Activated gamma-delta T cell treated with anti-CD3 and anti-CD28 coated beads, Interleukin-2, amount 50 U/mL, for 16 hours (primary cell): ENCODE results near the gene CITED1.

Experiments used
- DNase-seq: peaks from one replicate; pipeline ENCODE4 v3.0.0-alpha.2; 2020; ENCODE audit warnings: low read depth

Gene CITED1

DNA sequence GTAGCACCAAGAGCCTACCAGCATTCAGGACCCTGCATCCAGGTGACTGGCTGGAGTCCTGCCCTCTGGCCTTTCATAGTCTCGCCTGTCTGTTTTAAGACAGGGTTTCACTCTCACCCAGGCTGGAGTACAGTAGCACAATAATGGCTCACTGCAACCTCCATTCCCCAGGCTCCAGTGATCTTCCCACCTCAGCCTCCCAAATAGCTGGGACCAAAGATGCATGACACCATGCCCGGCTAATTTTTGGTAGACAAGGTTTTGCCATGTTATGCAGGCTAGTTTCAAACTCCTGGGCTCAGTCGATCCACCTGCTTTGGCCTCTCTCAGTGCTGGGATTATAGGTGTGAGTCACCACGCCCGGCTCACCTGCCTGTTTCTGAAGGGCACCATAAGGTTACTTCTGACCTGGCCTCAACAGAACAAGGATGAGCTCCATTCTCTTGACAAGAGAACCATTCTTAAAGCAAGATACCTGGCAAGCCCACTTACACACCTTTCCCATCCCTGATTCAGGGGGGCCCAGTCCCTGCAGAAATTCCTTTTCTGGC, 35.3 kb downstream of the CITED1 start:
- DNase-seq = no peak

- no peak for DNase-seq
Observed at GRCh38 chrX:72269671-72270251, 36.0 kb downstream of the CITED1 start.

DNA sequence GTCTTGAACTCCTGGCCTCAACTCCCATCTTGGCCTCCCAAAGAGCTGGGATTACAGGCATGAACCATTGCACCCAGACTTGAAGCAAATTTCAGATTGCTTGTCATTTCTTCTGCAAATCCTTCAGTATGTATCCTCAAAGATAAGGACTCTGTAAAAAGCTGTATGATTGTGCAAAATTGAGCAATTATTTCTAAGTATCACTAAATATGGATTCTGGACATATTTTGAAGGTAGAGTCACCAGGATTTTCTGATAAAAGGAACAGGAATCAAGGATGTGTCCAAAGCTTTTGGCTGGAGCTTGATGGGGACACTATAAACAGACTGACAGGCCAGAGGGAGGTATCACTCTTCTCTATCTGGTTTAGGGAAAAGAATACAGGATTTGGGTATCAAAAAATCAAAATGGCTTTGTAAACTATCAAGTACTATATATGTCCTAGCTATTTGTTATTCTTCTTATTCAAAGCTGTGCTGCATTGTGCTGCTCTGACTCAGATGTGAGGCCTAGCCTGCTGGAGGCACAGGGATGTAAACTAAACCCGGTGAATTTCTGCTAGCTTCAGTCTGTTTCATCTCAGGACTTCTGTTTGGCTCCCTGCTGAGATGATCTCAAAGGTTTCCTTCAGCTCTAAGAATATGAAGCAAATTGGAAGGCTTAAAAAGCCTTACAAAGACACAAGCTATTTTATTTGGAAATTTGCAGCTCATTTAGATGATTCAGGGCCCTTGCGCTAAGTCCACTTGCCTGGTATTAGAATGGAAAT, 36.9 kb downstream of the CITED1 start:
- DNase-seq = no peak

DNA sequence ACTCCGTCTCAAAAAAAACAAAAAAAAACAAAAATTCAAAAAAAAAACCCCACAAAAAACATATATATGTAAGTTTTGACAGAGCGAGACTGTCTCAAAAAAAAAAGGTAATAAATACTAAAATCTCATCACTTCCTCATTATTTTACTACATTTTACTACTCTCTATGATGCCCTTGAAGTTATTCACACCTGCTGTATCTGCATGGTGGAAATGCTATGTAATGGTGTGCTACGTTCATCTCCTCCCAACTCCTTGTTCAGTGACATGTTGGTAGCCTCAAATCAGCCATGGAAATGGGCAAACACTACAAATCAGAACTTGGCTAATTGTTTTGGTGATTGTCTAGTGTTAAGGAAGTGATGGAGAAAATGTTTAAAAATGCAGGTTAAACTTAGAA, 40.5 kb downstream of the CITED1 start:
- DNase-seq = no peak

DNA sequence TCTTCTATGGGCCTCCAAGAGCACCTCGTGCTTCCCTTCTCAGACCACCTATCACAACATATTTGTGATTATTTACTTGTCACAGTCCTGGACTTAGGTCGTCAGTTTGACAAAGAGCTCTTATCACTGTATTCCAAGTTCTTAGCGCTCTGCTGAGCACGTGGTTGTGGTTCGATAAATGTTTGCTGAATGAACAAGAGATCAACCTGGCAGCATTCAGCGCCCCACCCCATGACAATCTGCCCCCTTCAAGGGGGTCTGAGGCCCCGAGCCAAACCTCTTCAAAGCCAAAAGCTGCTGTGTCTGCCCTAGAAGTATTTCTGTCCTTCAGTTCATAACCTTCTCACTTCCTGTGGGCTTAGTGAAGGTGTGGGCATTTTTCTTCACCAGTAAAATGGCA, 43.6 kb downstream of the CITED1 start:
- DNase-seq = no peak

GRCh38 chrX:72260448-72260847, 45.3 kb downstream of the CITED1 start:
- no peak for DNase-seq

GRCh38 chrX:72258174-72258573, 47.5 kb downstream of the CITED1 start:
- DNase-seq = no peak

GRCh38 chrX:72255864-72256263, 49.9 kb downstream of the CITED1 start:
- DNase-seq = no peak

- no peak for DNase-seq
Observed at GRCh38 chrX:72255445-72255844, 50.3 kb downstream of the CITED1 start.

- no peak for DNase-seq
Observed at GRCh38 chrX:72254816-72255215, 50.9 kb downstream of the CITED1 start.

DNA sequence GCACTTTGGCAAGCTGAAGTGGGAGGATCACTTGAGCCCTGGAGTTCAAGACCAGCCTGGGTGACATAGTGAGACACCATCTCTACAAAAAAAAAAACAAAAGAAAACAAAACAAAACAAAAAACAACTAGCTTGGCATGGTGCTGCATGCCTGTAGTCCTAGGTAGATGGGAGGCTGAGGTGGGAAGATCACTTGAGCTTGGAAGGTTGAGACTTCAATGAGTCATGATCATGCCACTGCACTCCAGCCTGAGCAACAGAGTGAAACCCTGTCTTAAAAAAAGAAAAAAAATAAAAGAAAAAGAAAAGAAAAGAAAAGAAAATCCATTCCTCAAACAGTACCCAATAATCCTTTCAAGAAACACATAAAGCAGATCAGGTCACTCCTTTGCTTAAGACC, 52.0 kb downstream of the CITED1 start:
- DNase-seq = no peak
